Inflammatory macrophage treated with lipopolysaccharide for 1 hour (primary cell): ENCODE measurements around the gene SLCO4A1.

ENCODE experiments used
- DNase-seq, 2 donors: peaks; one replicate each; pipeline ENCODE4 v3.0.0-alpha.2; 2020 to 2022

SLCO4A1 gene

DNA sequence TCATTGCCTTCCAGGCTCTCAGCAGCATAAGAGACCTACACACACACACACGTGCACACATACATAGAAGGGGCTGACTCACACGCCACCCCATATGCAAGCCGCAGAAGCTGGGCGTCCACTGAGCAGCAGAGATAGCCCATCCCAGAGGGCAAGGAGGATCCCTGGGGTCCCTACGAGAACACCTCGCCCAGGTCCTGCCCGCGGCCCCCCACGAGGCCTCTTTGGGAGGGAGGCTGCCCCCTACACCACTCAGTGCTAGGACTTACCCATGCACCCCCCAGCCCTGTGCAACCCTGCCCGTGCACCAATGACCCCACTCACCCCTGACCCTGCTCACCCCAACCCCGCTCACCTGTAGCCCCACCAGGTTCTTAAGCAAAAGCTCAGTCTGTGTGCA is 45.8 kb downstream of the SLCO4A1 start:
- DNase-seq = no peak

- no peak for DNase-seq
Observed at GRCh38 chr20:62688855-62689460, 46.7 kb downstream of the SLCO4A1 start.

GRCh38 chr20:62689861-62690260 is 47.6 kb downstream of the SLCO4A1 start:
- DNase-seq = no peak

DNA sequence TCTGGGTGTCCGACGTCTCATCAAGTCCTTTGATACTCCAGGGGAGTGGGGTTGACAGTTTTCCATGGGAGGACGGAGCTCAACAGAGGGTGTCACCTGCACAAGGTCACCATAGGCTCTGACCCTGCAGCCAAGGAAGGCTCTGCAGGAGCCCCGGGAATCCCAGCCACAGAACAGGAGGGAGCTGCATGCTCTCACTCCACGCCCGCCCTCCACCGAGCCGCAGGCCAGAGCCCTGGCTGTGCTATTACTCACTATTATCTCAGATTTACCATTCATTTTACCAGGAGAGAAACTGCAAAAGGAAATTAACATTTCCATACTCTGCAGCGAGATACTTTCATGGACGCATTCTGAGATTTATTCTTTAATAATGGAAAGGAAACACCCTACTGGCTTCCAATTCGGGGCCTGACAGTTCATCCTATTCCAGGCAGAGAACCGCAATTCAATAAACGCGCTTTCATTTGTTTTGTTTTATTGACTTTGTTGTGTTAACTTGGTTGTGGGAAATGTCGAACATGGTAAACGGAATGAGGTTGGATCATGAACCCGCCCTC is 48.0 kb downstream of the SLCO4A1 start:
- DNase-seq = no peak

DNA sequence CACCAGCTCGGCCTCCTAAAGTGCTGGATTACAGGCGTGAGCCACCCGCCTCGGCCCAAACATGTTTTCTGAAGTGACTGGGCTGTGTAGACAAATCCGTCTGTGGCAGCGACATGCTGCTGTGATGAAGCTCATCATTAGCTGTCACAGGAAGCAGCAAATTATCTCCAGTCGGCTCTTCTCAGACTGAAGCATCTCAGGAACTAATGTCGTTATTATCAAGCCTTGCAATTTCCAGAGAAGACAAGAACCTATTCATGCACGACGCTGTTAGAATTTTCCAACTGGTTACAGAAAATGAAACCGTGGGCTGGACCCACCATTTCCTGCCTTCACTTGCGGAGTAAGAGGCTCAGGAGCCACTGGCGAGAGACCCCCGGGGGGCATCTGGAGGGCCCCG is 49.2 kb downstream of the SLCO4A1 start:
- no peak for DNase-seq

GRCh38 chr20:62692176-62692575 is 49.9 kb downstream of the SLCO4A1 start:
- no peak for DNase-seq

- DNase-seq = no peak
Observed at GRCh38 chr20:62692801-62693523, 50.7 kb downstream of the SLCO4A1 start.

- DNase-seq = no peak
Observed at GRCh38 chr20:62693524-62693922, 51.2 kb downstream of the SLCO4A1 start.

DNA sequence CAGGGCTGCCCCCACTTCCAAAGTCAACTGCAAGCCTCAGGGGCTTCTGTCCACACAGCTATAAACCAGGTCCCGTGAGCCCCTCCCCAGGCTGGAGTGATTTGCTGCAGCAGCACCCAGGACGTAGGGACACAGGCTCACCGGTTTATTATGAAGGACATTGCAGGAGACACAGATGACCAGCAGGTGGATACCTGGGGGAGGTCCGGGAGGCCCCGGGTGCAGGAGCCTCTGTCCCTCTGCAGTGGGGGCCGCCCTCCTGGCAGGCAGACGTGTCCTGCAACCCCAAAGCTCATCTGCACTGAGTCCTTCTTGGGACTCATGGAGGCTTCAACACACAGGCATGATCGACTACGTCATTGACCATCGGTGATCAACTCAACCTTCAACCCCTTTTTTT is 51.8 kb downstream of the SLCO4A1 start:
- DNase-seq = no peak

- no peak for DNase-seq
Observed at GRCh38 chr20:62694868-62695267, 52.6 kb downstream of the SLCO4A1 start.

- peak; percentile 86 to 92 for DNase-seq
Observed at GRCh38 chr20:62695448-62696414, 53.4 kb downstream of the SLCO4A1 start.

GRCh38 chr20:62696434-62696957 is 54.2 kb downstream of the SLCO4A1 start:
- DNase-seq = no peak

GRCh38 chr20:62696989-62697388 is 54.7 kb downstream of the SLCO4A1 start:
- DNase-seq = peak; percentile 45 to 75

DNA sequence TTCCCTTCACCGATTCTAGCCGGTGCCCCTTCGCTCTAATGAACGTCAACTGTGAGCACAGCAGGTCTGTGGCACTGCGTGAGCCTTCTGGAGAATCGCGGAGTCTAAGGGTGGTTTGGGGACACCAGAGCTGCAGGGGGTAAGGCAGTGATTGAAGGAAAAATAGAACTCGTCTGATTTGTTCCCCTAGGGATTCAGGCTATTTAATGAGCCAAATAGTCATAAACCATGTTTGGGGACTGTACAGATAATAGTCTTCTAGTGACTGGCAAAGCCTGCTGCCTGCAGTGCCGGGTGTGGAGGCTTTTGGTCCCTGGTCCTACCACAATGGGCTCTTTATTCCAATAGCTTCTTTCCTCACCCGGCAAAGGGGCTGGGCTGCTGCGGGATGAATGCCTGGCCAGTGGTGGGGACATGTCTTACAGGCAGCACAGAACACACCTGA is 55.2 kb downstream of the SLCO4A1 start:
- DNase-seq = no peak

DNA sequence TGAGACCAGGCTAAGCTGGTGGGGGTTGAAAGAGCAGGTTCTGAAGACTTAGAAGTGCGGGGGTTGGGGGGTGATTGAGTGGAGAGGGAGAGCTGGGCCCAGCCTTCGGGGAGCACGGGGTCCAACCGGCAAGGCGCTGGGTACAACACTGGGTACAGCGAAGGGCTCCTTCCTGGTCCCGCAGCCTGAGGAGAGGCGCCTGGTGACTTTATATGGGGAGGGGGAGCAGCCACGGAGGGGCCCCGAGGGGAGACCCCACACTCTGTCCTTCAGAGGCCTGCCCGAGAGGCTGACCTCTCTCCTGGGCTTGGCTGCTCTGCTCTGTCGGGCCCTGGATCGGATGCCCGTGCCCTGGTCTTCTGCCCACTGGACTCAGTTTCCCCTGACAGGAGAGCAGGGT is 55.9 kb downstream of the SLCO4A1 start:
- DNase-seq = no peak

GRCh38 chr20:62699296-62699695 is 57.0 kb downstream of the SLCO4A1 start:
- DNase-seq = no peak

GRCh38 chr20:62699741-62700140 is 57.4 kb downstream of the SLCO4A1 start:
- no peak for DNase-seq

GRCh38 chr20:62700261-62700930 is 58.1 kb downstream of the SLCO4A1 start:
- no peak for DNase-seq

GRCh38 chr20:62701161-62702012 is 59.1 kb downstream of the SLCO4A1 start:
- no peak for DNase-seq

- no peak for DNase-seq
Observed at GRCh38 chr20:62702013-62702300, 59.7 kb downstream of the SLCO4A1 start.
